ENCODE measurements around the gene HSPA12A.

DNA sequence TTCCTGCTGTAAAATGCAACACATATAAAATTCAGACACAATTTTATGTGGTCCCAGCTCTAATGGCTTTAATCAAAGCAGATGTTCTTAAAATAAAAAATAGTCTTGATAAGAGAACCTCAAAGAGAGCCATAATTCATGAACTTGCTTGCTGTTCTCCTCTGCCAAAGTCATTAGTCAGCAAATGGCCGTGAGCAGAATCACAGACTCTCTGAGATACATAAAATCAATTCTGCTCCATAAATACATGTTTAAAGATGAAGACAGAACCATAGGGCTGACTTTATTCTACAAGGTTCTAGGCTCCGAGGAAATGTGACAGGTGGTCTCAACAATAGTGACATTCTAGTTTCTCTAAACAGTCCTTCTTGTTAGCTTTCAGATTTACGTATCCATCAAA is 29.8 kb downstream of the HSPA12A start:
- no peak for TF ChIP-seq EP300 (IDR thresholded peaks at IDR 0.05)
- TF ChIP-seq, protein P1, sequence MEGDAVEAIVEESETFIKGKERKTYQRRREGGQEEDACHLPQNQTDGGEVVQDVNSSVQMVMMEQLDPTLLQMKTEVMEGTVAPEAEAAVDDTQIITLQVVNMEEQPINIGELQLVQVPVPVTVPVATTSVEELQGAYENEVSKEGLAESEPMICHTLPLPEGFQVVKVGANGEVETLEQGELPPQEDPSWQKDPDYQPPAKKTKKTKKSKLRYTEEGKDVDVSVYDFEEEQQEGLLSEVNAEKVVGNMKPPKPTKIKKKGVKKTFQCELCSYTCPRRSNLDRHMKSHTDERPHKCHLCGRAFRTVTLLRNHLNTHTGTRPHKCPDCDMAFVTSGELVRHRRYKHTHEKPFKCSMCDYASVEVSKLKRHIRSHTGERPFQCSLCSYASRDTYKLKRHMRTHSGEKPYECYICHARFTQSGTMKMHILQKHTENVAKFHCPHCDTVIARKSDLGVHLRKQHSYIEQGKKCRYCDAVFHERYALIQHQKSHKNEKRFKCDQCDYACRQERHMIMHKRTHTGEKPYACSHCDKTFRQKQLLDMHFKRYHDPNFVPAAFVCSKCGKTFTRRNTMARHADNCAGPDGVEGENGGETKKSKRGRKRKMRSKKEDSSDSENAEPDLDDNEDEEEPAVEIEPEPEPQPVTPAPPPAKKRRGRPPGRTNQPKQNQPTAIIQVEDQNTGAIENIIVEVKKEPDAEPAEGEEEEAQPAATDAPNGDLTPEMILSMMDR (IDR thresholded peaks at IDR 0.05), result no peak
- TF ChIP-seq POLR2A (IDR thresholded peaks at IDR 0.05; ENCODE audit: low read depth), result no peak
- no peak for TF ChIP-seq POLR2AphosphoS5 (IDR thresholded peaks at IDR 0.05)

Measured in esophagus muscularis mucosa (tissue), 4 donors.